IMR-90 (cell line): ENCODE measurements around the gene UGT1A10.

Experiments used
- BHLHE40 ChIP-seq: fragments of 150-350 bp; IDR thresholded peaks from 2 replicates; pipeline ENCODE4 v1.6.1; 2016; ENCODE audit warnings: mild to moderate bottlenecking, low read depth, low read length
- CEBPB ChIP-seq: IDR thresholded peaks from 2 replicates; pipeline ENCODE4 v1.6.1; 2012; ENCODE audit warnings: low read depth, low read length, improper control_type of control experiment
- FOS ChIP-seq: fragments of 150-350 bp; IDR thresholded peaks from 2 replicates; pipeline ENCODE4 v1.6.1; 2016; ENCODE audit warnings: low read depth, low read length
- MAFK ChIP-seq: IDR thresholded peaks from 2 replicates; pipeline ENCODE4 v1.6.1; 2012; ENCODE audit warnings: low read depth, low read length, improper control_type of control experiment
- MXI1 ChIP-seq: IDR thresholded peaks from 2 replicates; pipeline ENCODE4 v1.6.1; 2012; ENCODE audit warnings: low read depth, mild to moderate bottlenecking, low read length, moderate library complexity, borderline replicate concordance
- NFE2L2 ChIP-seq: fragments of 150-350 bp; IDR thresholded peaks from 2 replicates; pipeline ENCODE4 v1.6.1; 2016; ENCODE audit warnings: low read depth, mild to moderate bottlenecking, low read length
- POLR2A ChIP-seq: IDR thresholded peaks from 2 replicates; pipeline ENCODE4 v1.6.1; 2012; ENCODE audit warnings: mild to moderate bottlenecking, low read depth, low read length
- RAD21 ChIP-seq: IDR thresholded peaks from 2 replicates; pipeline ENCODE4 v1.6.1; 2012; ENCODE audit warnings: low read length, improper control_type of control experiment
- RCOR1 ChIP-seq: IDR thresholded peaks from 2 replicates; pipeline ENCODE4 v1.6.1; 2012; ENCODE audit warnings: mild to moderate bottlenecking, low read length, improper control_type of control experiment; ENCODE audit not compliant: insufficient replicate concordance
- RFX5 ChIP-seq: IDR thresholded peaks from 2 replicates; pipeline ENCODE4 v1.8.0; 2012; ENCODE audit warnings: low read depth, mild to moderate bottlenecking, low read length, moderate library complexity
- SMC3 ChIP-seq: fragments of 150-350 bp; IDR thresholded peaks from 2 replicates; pipeline ENCODE4 v1.6.1; 2016; ENCODE audit warnings: low read depth, mild to moderate bottlenecking, antibody characterized with exemption, low read length, moderate library complexity
- TF ChIP-seq, protein P1 (sequence below): conservative IDR thresholded peaks from 2 replicates; pipeline ENCODE4 v1.5.1; 2012; ENCODE audit warnings: mild to moderate bottlenecking, low read depth, low read length, improper control_type of control experiment
- TF ChIP-seq, protein P2 (sequence below): fragments of 150-350 bp; IDR thresholded peaks from 2 replicates; pipeline ENCODE4 v1.6.1; 2017; ENCODE audit warnings: mild to moderate bottlenecking, antibody characterized with exemption, low read length, low read depth
- TF ChIP-seq, protein P3 (sequence below): fragments of 150-350 bp; IDR thresholded peaks from 2 replicates; pipeline ENCODE4 v1.6.1; 2016; ENCODE audit warnings: low read depth, mild to moderate bottlenecking, low read length, moderate library complexity, borderline replicate concordance

DNA sequence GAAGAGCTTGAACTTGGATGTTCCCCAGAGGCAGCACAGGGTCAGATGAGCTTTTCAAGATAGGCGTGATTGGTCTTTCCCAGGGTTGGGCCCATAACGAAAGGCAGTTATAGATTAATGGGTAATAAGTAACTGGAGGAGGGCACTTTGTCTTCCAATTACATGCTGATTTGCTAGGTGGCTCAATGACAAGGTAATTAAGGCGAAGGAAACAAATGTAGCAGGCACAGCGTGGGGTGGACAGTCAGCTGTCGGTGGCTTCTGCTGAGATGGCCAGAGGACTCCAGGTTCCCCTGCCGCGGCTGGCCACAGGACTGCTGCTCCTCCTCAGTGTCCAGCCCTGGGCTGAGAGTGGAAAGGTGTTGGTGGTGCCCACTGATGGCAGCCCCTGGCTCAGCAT is 82.3 kb downstream of the UGT1A10 start, which contains the start of gene UGT1A4:
- TF ChIP-seq, protein P1, sequence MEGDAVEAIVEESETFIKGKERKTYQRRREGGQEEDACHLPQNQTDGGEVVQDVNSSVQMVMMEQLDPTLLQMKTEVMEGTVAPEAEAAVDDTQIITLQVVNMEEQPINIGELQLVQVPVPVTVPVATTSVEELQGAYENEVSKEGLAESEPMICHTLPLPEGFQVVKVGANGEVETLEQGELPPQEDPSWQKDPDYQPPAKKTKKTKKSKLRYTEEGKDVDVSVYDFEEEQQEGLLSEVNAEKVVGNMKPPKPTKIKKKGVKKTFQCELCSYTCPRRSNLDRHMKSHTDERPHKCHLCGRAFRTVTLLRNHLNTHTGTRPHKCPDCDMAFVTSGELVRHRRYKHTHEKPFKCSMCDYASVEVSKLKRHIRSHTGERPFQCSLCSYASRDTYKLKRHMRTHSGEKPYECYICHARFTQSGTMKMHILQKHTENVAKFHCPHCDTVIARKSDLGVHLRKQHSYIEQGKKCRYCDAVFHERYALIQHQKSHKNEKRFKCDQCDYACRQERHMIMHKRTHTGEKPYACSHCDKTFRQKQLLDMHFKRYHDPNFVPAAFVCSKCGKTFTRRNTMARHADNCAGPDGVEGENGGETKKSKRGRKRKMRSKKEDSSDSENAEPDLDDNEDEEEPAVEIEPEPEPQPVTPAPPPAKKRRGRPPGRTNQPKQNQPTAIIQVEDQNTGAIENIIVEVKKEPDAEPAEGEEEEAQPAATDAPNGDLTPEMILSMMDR, result no peak
- TF ChIP-seq POLR2A, result no peak
- no peak for TF ChIP-seq RFX5
- TF ChIP-seq, protein P2, sequence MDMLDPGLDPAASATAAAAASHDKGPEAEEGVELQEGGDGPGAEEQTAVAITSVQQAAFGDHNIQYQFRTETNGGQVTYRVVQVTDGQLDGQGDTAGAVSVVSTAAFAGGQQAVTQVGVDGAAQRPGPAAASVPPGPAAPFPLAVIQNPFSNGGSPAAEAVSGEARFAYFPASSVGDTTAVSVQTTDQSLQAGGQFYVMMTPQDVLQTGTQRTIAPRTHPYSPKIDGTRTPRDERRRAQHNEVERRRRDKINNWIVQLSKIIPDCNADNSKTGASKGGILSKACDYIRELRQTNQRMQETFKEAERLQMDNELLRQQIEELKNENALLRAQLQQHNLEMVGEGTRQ, result no peak
- TF ChIP-seq SMC3, result no peak
- TF ChIP-seq MAFK, result no peak
- no peak for TF ChIP-seq BHLHE40
- no peak for TF ChIP-seq RAD21
- no peak for TF ChIP-seq FOS
- TF ChIP-seq, protein P3, sequence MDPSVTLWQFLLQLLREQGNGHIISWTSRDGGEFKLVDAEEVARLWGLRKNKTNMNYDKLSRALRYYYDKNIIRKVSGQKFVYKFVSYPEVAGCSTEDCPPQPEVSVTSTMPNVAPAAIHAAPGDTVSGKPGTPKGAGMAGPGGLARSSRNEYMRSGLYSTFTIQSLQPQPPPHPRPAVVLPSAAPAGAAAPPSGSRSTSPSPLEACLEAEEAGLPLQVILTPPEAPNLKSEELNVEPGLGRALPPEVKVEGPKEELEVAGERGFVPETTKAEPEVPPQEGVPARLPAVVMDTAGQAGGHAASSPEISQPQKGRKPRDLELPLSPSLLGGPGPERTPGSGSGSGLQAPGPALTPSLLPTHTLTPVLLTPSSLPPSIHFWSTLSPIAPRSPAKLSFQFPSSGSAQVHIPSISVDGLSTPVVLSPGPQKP, result no peak
- TF ChIP-seq CEBPB, result no peak
- no peak for TF ChIP-seq MXI1
- TF ChIP-seq RCOR1, result no peak
- TF ChIP-seq NFE2L2, result no peak
